Smooth muscle cell (in vitro differentiated cells): ENCODE data around the gene POU3F3. TPM values are rescaled to one million over a fixed set of nuclear protein-coding genes. Genes with fewer than 3 reads are reported as not detected.

Experiments
- DNase-seq: peaks from one replicate; lab custom pipeline; 2025; ENCODE audit not compliant: unreplicated experiment; lab: John Stamatoyannopoulos, UW
- H2AFZ ChIP-seq: fragments of 200-600 bp; sonication (generic); 2 replicates; pipeline ENCODE4 v1.6.0; 2016; ENCODE audit warnings: antibody characterized with exemption, low read depth, mild to moderate bottlenecking
- H3F3A ChIP-seq: fragments of 200-600 bp; sonication (generic); 2 replicates; pipeline ENCODE4 v1.6.0; 2017; ENCODE audit warnings: antibody characterized with exemption, low read depth
- H3K27ac ChIP-seq: fragments of 200-600 bp; sonication (generic); 2 replicates; pipeline ENCODE4 v1.5.1; 2016; ENCODE audit warnings: low read depth, mild to moderate bottlenecking
- H3K27me3 ChIP-seq: fragments of 200-600 bp; sonication (generic); 2 replicates; pipeline ENCODE4 v1.6.1; 2016; ENCODE audit warnings: low read depth, mild to moderate bottlenecking
- H3K36me3 ChIP-seq: fragments of 200-600 bp; sonication (generic); 2 replicates; pipeline ENCODE4 v1.5.1; 2016; ENCODE audit warnings: low read depth
- H3K4me1 ChIP-seq: fragments of 200-600 bp; sonication (generic); 2 replicates; pipeline ENCODE4 v1.5.1; 2016; ENCODE audit warnings: low read depth
- H3K4me2 ChIP-seq: fragments of 200-600 bp; sonication (generic); 2 replicates; pipeline ENCODE4 v1.6.0; 2016; ENCODE audit warnings: mild to moderate bottlenecking
- H3K4me3 ChIP-seq: fragments of 200-600 bp; sonication (generic); 2 replicates; pipeline ENCODE4 v1.5.1; 2016; ENCODE audit warnings: mild to moderate bottlenecking
- H3K79me2 ChIP-seq: fragments of 200-600 bp; sonication (generic); 2 replicates; pipeline ENCODE4 v1.6.0; 2016; ENCODE audit warnings: low read depth, mild to moderate bottlenecking
- H3K9ac ChIP-seq: fragments of 200-600 bp; sonication (generic); 2 replicates; pipeline ENCODE4 v1.6.0; 2016; ENCODE audit warnings: low read depth
- H3K9me3 ChIP-seq: fragments of 200-600 bp; sonication (generic); replicated peaks from 2 replicates; pipeline ENCODE4 v1.5.1; 2016; ENCODE audit warnings: low read depth
- H4K20me1 ChIP-seq: fragments of 200-600 bp; sonication (generic); 2 replicates; pipeline ENCODE4 v1.6.0; 2016; ENCODE audit warnings: low read depth
- CTCF ChIP-seq: fragments of 200-600 bp; sonication (generic); IDR thresholded peaks from 2 replicates; pipeline ENCODE4 v1.5.1; 2017; ENCODE audit warnings: borderline replicate concordance, mild to moderate bottlenecking, antibody characterized with exemption; ENCODE audit not compliant: insufficient read depth, poor library complexity, severe bottlenecking
- WGBS: methylation state at CpG from one replicate; pipeline ENCODE4 v1.1.7; 2016; ENCODE audit warnings: low lambda C conversion rate; 5-methylcytosine and 5-hydroxymethylcytosine counted together
- polyA plus RNA-seq: library from polyadenylated mRNA; unstranded; fragments of >200 nt; fragmentation: Nextera tagmentation; extraction: Ambion mirVana; gene quantifications from 2 replicates; pipeline ENCODE4 v1.2.1, GENCODE V29; 2016
- total RNA-seq: library from RNA; depleted of rRNA; stranded (reverse); fragments of >200 nt; gene quantifications from 2 replicates; pipeline ENCODE4 v1.2.3, GENCODE V29; 2014

The POU3F3 gene
- total and polyA plus RNA-seq, 2 experiments from 2014 or later = not detected

GRCh38 chr2:104883357-104883756 lies 29.4 kb downstream of the POU3F3 start:
- Histone ChIP-seq H2AFZ (no peak overlapping the region), H3K4me3 (no peak overlapping the region), H3K27ac (no peak overlapping the region), H3K79me2 (no peaks in the 10 kb centered on the region), H3K4me1 (no peaks in the 10 kb centered on the region), H3K27me3 (peaks cover 47% of the 10 kb centered on the region), H4K20me1 (no peaks in the 10 kb centered on the region), H3F3A (no peaks in the 10 kb centered on the region), H3K4me2 (no peak overlapping the region), H3K36me3 (no peaks in the 10 kb centered on the region), H3K9ac (no peak overlapping the region), H3K9me3 (no peaks in the 10 kb centered on the region)
- TF ChIP-seq CTCF = no peak
- 93% methylated on average over 3 of the region's 3 CpGs for WGBS
- DNase-seq = no peak

- Histone ChIP-seq H3K4me1 (no peaks in the 10 kb centered on the region), H3K9me3 (no peaks in the 10 kb centered on the region), H3K27me3 (peaks cover 28% of the 10 kb centered on the region), H3K9ac (no peak overlapping the region), H3K27ac (no peak overlapping the region), H3K4me2 (no peak overlapping the region), H3F3A (no peaks in the 10 kb centered on the region), H4K20me1 (no peaks in the 10 kb centered on the region), H3K36me3 (no peaks in the 10 kb centered on the region), H2AFZ (no peak overlapping the region), H3K79me2 (no peaks in the 10 kb centered on the region), H3K4me3 (no peak overlapping the region)
- TF ChIP-seq CTCF = no peak
- 69% methylated on average over 5 of the region's 5 CpGs for WGBS
- DNase-seq = no peak
These were observed 31.3 kb downstream of the POU3F3 start for GRCh38 chr2:104885119-104885782.

- Histone ChIP-seq H3K36me3 (no peaks in the 10 kb centered on the region), H2AFZ (no peak overlapping the region), H3K4me3 (no peak overlapping the region), H3K79me2 (no peaks in the 10 kb centered on the region), H3K27ac (no peak overlapping the region), H3K4me1 (no peaks in the 10 kb centered on the region), H3K4me2 (no peak overlapping the region), H3K9ac (no peak overlapping the region), H3K9me3 (no peaks in the 10 kb centered on the region), H3F3A (no peaks in the 10 kb centered on the region), H4K20me1 (no peaks in the 10 kb centered on the region), H3K27me3 (peaks cover 11% of the 10 kb centered on the region)
- DNase-seq = no peak
- no peak for TF ChIP-seq CTCF
- WGBS = 77% methylated on average over 6 of the region's 6 CpGs
These were observed 33.8 kb downstream of the POU3F3 start for GRCh38 chr2:104887676-104888075.
